PFSK-1 (cell line): ENCODE data around the gene GYS1.

Experiments used
- FOXP2 ChIP-seq: optimal IDR thresholded peaks from 2 replicates; pipeline ENCODE3; 2011; ENCODE audit warnings: borderline replicate concordance, control low read depth, inconsistent platforms; ENCODE audit not compliant: insufficient read depth; ENCODE audit errors: extremely low read length, extremely low read depth
- POLR2AphosphoS5 ChIP-seq: IDR thresholded peaks from 2 replicates; pipeline ENCODE4 v1.6.1; 2012; ENCODE audit warnings: low read depth, mild to moderate bottlenecking, control low read depth, low read length, moderate library complexity
- REST ChIP-seq, 2 experiments: IDR thresholded peaks; 2 replicates each; pipeline versions ENCODE4 v1.6.1 to v1.8.0; 2011 to 2012; ENCODE audit warnings: low read depth in 2 of 2, low read length in 2 of 2, control low read depth in 1 of 2, inconsistent platforms in 1 of 2, mild to moderate bottlenecking in 1 of 2, moderate library complexity in 1 of 2; ENCODE audit not compliant: insufficient read depth in 1 of 2
- SIN3A ChIP-seq: IDR thresholded peaks from 2 replicates; pipeline ENCODE4 v1.6.1; 2012; ENCODE audit warnings: mild to moderate bottlenecking, low read length, moderate library complexity, borderline replicate concordance; ENCODE audit not compliant: insufficient read depth
- TAF1 ChIP-seq: IDR thresholded peaks from 2 replicates; pipeline ENCODE4 v1.6.1; 2012; ENCODE audit warnings: low read length, control low read depth, borderline replicate concordance; ENCODE audit not compliant: insufficient read depth

Gene GYS1

DNA sequence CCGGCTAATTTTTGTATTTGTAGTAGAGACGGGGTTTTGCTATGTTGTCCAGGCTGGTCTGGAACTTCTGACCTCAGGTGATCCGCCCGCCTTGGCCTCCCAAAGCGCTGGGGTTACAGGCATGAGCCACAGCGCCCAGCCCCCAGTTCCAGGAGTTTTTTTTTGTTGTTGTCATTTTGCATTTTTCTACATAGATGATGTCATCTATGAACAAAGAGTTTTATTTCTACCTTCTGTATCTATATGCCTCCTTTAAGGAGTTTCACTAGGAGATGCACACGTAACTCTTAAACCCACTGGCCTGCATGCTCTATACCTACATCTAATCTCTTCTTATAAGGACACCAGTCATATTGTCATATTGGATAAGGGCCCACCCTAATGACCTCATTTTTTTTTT is 54.9 kb downstream of the GYS1 start:
- TF ChIP-seq FOXP2: no peak
- TF ChIP-seq POLR2AphosphoS5: no peak
- TF ChIP-seq REST (IDR thresholded peaks at IDR 0.05; ENCODE audit: insufficient read depth in 1 of 2, low read depth in 2 of 2, low read length in 2 of 2): no peak
- TF ChIP-seq TAF1: no peak

GRCh38 chr19:48935864-48936263 is 57.2 kb downstream of the GYS1 start:
- TF ChIP-seq SIN3A (no peak), FOXP2 (no peak), REST (IDR thresholded peaks at IDR 0.05; ENCODE audit: insufficient read depth in 1 of 2, low read depth in 2 of 2, low read length in 2 of 2) (no peak), TAF1 (no peak), POLR2AphosphoS5 (no peak)

GRCh38 chr19:48934837-48935236 is 58.3 kb downstream of the GYS1 start:
- TF ChIP-seq REST (IDR thresholded peaks at IDR 0.05; ENCODE audit: insufficient read depth in 1 of 2, low read depth in 2 of 2, low read length in 2 of 2) (no peak), FOXP2 (no peak), SIN3A (no peak), TAF1 (no peak), POLR2AphosphoS5 (no peak)

- TF ChIP-seq SIN3A: no peak
- no peak for TF ChIP-seq REST (IDR thresholded peaks at IDR 0.05; ENCODE audit: insufficient read depth in 1 of 2, low read depth in 2 of 2, low read length in 2 of 2)
- TF ChIP-seq POLR2AphosphoS5: no peak
- TF ChIP-seq FOXP2: no peak
- no peak for TF ChIP-seq TAF1
Observed at GRCh38 chr19:48933382-48933932, 59.7 kb downstream of the GYS1 start, which contains the start of gene DHDH. DHDH (plus strand) TSS chr19:48933699; CDS start chr19:48933722, 23 bp downstream.
